GM13977 (cell line): Measurements from ENCODE around the gene IFNL2.

Experiments
- DNase-seq: peaks from one replicate; pipeline ENCODE4 v3.0.0; 2012; ENCODE audit warnings: low spot score
- CTCF ChIP-seq: IDR thresholded peaks from 2 replicates; pipeline ENCODE4 v1.5.1; 2012; ENCODE audit warnings: mild to moderate bottlenecking, control low read depth; ENCODE audit not compliant: insufficient read depth; ENCODE audit errors: extremely low read depth, missing control alignments
- in situ Hi-C: fragments of 300-500 bp; cut with MboI; formaldehyde crosslinking; loops from one replicate; pipeline ENCODE4 v1.12.0; 2022; ENCODE audit warnings: low sequenced_read_pairs, low pct_unique_long_range_greater_than_20kb, mixed read lengths, inconsistent platforms; ENCODE audit not compliant: unreplicated experiment

IFNL2 gene

GRCh38 chr19:39276740-39277139 lies 8.5 kb downstream of the IFNL2 start:
- in situ Hi-C loops = no loop called here
- no peak for DNase-seq
- no peak for TF ChIP-seq CTCF

- no peak for TF ChIP-seq CTCF
- no peak for DNase-seq
- in situ Hi-C loops = no loop called here
These were observed 9.4 kb downstream of the IFNL2 start for GRCh38 chr19:39277598-39277997.

GRCh38 chr19:39282021-39282420 lies 13.8 kb downstream of the IFNL2 start:
- no peak for TF ChIP-seq CTCF
- no peak for DNase-seq
- in situ Hi-C loops = no loop called here

GRCh38 chr19:39284032-39284431 lies 15.8 kb downstream of the IFNL2 start:
- in situ Hi-C loops = no loop called here
- no peak for TF ChIP-seq CTCF
- DNase-seq = no peak

- no peak for TF ChIP-seq CTCF
- DNase-seq = no peak
- in situ Hi-C loops = no loop called here
These were observed 25.2 kb downstream of the IFNL2 start for GRCh38 chr19:39293394-39293793.

- in situ Hi-C loops = no loop called here
- no peak for TF ChIP-seq CTCF
- no peak for DNase-seq
These were observed 28.0 kb downstream of the IFNL2 start, which contains the start of gene IFNL1 for GRCh38 chr19:39296055-39296645. IFNL1 (plus strand) TSS chr19:39296407; CDS start chr19:39296422, 15 bp downstream.
